T-cell (primary cell): ENCODE data around the gene ALB. TPM values are rescaled to one million over a fixed set of nuclear protein-coding genes. Genes with fewer than 3 reads are reported as not detected.
"Not testable (repeated sequence)": the region's sequence is repeated elsewhere in the genome, so short reads cannot be mapped to it uniquely, and the experiment has no call there.

Source experiments
- ATAC-seq, 4 experiments: fragments of 200-7000 bp in 3 of 4; fragments of 150-1000 bp in 1 of 4; cut with Tn5 transposase; replicated peaks in 1 of 4; 1 replicate in 3 of 4; 2 replicates in 1 of 4; pipeline ENCODE4 v1.10.0; 2021; ENCODE audit warnings: moderate library complexity in 3 of 4, mild to moderate bottlenecking in 2 of 4, moderate number of reproducible peaks in 1 of 4
- CTCF ChIA-PET, 2 donors: fragments of 300-600 bp; sonication (Branson Sonifier 250); formaldehyde crosslinking; loops; one replicate each; lab custom pipeline; 2022; ENCODE audit warnings: antibody characterized with exemption in 2 of 2; lab: Charles Lee
- POLR2A ChIA-PET, 2 donors: fragments of 300-600 bp; sonication (Branson Sonifier 250); formaldehyde crosslinking; loops; one replicate each; lab custom pipeline; 2022; ENCODE audit warnings: antibody characterized with exemption in 2 of 2; lab: Charles Lee
- DNase-seq, 35 experiments: peaks; one replicate each; pipeline versions ENCODE4 v3.0.0 to v3.0.0-alpha.2; 2013 to 2023
- H3K27ac ChIP-seq: one replicate; pipeline ENCODE4 v1.5.1; 2013; ENCODE audit warnings: low read length
- H3K27me3 ChIP-seq, 2 experiments: replicated peaks in 1 of 2; 1 replicate in 1 of 2; 2 replicates in 1 of 2; pipeline versions ENCODE4 v1.6.1 to v1.7.0; 2013; ENCODE audit warnings: low read length in 1 of 2, mixed read lengths in 1 of 2; ENCODE audit not compliant: control insufficient read depth in 2 of 2, insufficient read depth in 2 of 2; ENCODE audit errors: extremely low read depth in 1 of 2
- H3K36me3 ChIP-seq, 2 donors: 1 replicate in 1 of 2; 2 replicates in 1 of 2; pipeline versions ENCODE4 v1.6.1 to v1.7.0; 2013; ENCODE audit warnings: low read length in 1 of 2; ENCODE audit not compliant: control insufficient read depth in 2 of 2, insufficient read depth in 1 of 2; ENCODE audit errors: extremely low read depth in 1 of 2
- H3K4me1 ChIP-seq, 2 experiments: 1 replicate in 1 of 2; 2 replicates in 1 of 2; pipeline versions ENCODE4 v1.6.1 to v1.7.0; 2013; ENCODE audit warnings: low read length in 2 of 2, mixed read lengths in 1 of 2; ENCODE audit not compliant: insufficient read depth in 2 of 2, control insufficient read depth in 1 of 2; ENCODE audit errors: extremely low read depth in 1 of 2
- H3K4me3 ChIP-seq, 2 donors: 1 replicate in 1 of 2; 2 replicates in 1 of 2; pipeline versions ENCODE4 v1.5.1 to v1.7.0; 2013; ENCODE audit warnings: mild to moderate bottlenecking in 2 of 2, low read length in 1 of 2, moderate library complexity in 1 of 2; ENCODE audit not compliant: control insufficient read depth in 1 of 2; ENCODE audit errors: extremely low read depth in 1 of 2
- H3K9me3 ChIP-seq: 2 replicates; pipeline ENCODE4 v1.7.0; 2013
- H3K27ac Mint-ChIP-seq, 2 donors: one replicate each; pipeline ENCODE4 v1.8.0; 2020 to 2021; ENCODE audit warnings: mild to moderate bottlenecking in 2 of 2, mixed read lengths in 2 of 2
- H3K27me3 Mint-ChIP-seq, 2 donors: one replicate each; pipeline ENCODE4 v1.8.0; 2021 to 2022; ENCODE audit warnings: mixed read lengths in 2 of 2
- H3K36me3 Mint-ChIP-seq: one replicate; pipeline ENCODE4 v1.8.0; 2021; ENCODE audit warnings: mixed read lengths
- H3K4me1 Mint-ChIP-seq, 3 donors: one replicate each; pipeline ENCODE4 v1.8.0; 2020 to 2022; ENCODE audit warnings: mixed read lengths in 3 of 3, mild to moderate bottlenecking in 1 of 3
- H3K4me3 Mint-ChIP-seq, 3 donors: one replicate each; pipeline ENCODE4 v1.8.0; 2020 to 2022; ENCODE audit warnings: mild to moderate bottlenecking in 3 of 3, mixed read lengths in 3 of 3, moderate library complexity in 3 of 3
- H3K9me3 Mint-ChIP-seq, 3 donors: one replicate each; pipeline ENCODE4 v1.8.0; 2020 to 2022; ENCODE audit warnings: mixed read lengths in 3 of 3
- WGBS: methylation state at CpG from one replicate; pipeline ENCODE4 v1.1.5; 2013; ENCODE audit warnings: missing lambda C conversion rate; ENCODE audit not compliant: insufficient coverage; 5-methylcytosine and 5-hydroxymethylcytosine counted together
- total RNA-seq, 35 experiments: library from RNA in 6 of 35; stranded (reverse) in 6 of 35; fragments of 120-200 nt in 1 of 35; gene quantifications; one replicate each; pipeline versions ENCODE4 v1.2.1 to v1.2.4 and lab custom pipeline; 2013 to 2026

ALB gene
- total RNA-seq (10 to 100 TPM in 3 of 5 donors, not detected in 2; 30.4 to 58.6 (median 33.6) TPM), total RNA-seq (lab: John Stamatoyannopoulos, UW) (0 to 0.35 (median 0.11) reads per million in 29 experiments)
- 1.6 TPM for total RNA-seq (2013)

GRCh38 chr4:73404042-73404441 is at the start of gene ALB:
TSS of gene ALB (plus strand) at chr4:73404287. CDS start at chr4:73404328, 41 bp downstream.
- Histone ChIP-seq H3K27me3 (no peaks in the 10 kb centered on the region), H3K9me3 (no peaks in the 10 kb centered on the region), H3K4me1 (no peaks in the 10 kb centered on the region), H3K4me3 (no peak within 1 kb of the TSS), H3K27ac (no peak within 1 kb of the TSS), H3K36me3 (no peaks in the 10 kb centered on the region)
- Mint-ChIP-seq H3K36me3 (no peaks in the 10 kb centered on the region), H3K4me3 (no peak within 1 kb of the TSS), H3K27me3 (no peaks in the 10 kb centered on the region), H3K9me3 (no peaks in the 10 kb centered on the region), H3K27ac (no peak within 1 kb of the TSS), H3K4me1 (no peaks in the 10 kb centered on the region)
- 80% methylated on average over 1 of the region's 7 CpGs for WGBS
- CTCF ChIA-PET = no interaction called here
- POLR2A ChIA-PET = no interaction called here
- no peak for ATAC-seq
- DNase-seq = no peak

DNA sequence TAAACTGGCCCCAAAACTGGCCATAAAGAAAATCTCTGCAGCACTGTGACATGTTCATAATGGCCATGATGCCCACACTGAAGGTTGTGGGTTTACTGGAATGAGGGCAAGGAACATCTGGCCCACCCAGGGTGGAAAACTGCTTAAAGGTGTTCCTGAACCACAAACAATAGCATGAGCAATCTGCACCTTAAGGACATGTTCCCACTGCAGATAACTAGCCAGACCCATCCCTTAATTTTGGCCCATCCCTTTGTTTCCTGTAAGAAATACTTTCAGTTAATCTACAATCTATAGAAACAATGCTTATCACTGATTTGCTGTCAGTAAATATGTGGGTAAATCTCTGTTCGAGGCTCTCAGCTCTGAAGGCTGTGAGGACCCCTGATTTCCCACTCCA is 46.9 kb upstream of the ALB start:
- H3K27ac Mint-ChIP-seq, DNase-seq, H3K27ac ChIP-seq, H3K4me3 Mint-ChIP-seq, H3K4me3 ChIP-seq, H3K4me1 ChIP-seq, H3K4me1 Mint-ChIP-seq, POLR2A ChIA-PET, H3K27me3 ChIP-seq, H3K36me3 Mint-ChIP-seq, CTCF ChIA-PET, H3K36me3 ChIP-seq, H3K9me3 ChIP-seq, ATAC-seq: not testable (repeated sequence)
- no CpG with 5 or more reads among the region's 1 CpG for WGBS
- H3K9me3 Mint-ChIP-seq = peaks cover 14 to 27% (median 19%) of the 10 kb centered on the region in 3 donors
- H3K27me3 Mint-ChIP-seq = peaks cover 4 to 10% of the 10 kb centered on the region in 2 donors

GRCh38 chr4:73369506-73370199 is 34.4 kb upstream of the ALB start:
- WGBS = 85% methylated on average over 6 of the region's 8 CpGs
- H3K27ac ChIP-seq, H3K4me1 ChIP-seq, H3K27ac Mint-ChIP-seq, H3K4me1 Mint-ChIP-seq, ATAC-seq, H3K36me3 ChIP-seq, H3K9me3 ChIP-seq, H3K27me3 Mint-ChIP-seq, H3K4me3 ChIP-seq, H3K9me3 Mint-ChIP-seq, POLR2A ChIA-PET, H3K36me3 Mint-ChIP-seq, CTCF ChIA-PET, H3K27me3 ChIP-seq, H3K4me3 Mint-ChIP-seq, DNase-seq: not testable (repeated sequence)

GRCh38 chr4:73375328-73375741 is 28.8 kb upstream of the ALB start:
- Mint-ChIP-seq H3K27ac (no peak overlapping the region), H3K9me3 (peaks cover 0 to 2% (median 0%) of the 10 kb centered on the region in 3 donors), H3K4me1 (no peaks in the 10 kb centered on the region), H3K27me3 (peaks cover 0 to 5% of the 10 kb centered on the region in 2 donors), H3K36me3 (no peaks in the 10 kb centered on the region), H3K4me3 (no peak overlapping the region)
- ChIA-PET POLR2A (no interaction called here), CTCF (no interaction called here)
- H3K36me3 ChIP-seq = no peaks in the 10 kb centered on the region
- DNase-seq (no peak), ATAC-seq (no peak)
- H3K27ac ChIP-seq = no peak overlapping the region
- H3K4me3 ChIP-seq = no peak overlapping the region
- no peaks in the 10 kb centered on the region for H3K9me3 ChIP-seq
- no peaks in the 10 kb centered on the region for H3K4me1 ChIP-seq
- 67% methylated on average over 1 of the region's 1 CpG for WGBS
- no peaks in the 10 kb centered on the region for H3K27me3 ChIP-seq

DNA sequence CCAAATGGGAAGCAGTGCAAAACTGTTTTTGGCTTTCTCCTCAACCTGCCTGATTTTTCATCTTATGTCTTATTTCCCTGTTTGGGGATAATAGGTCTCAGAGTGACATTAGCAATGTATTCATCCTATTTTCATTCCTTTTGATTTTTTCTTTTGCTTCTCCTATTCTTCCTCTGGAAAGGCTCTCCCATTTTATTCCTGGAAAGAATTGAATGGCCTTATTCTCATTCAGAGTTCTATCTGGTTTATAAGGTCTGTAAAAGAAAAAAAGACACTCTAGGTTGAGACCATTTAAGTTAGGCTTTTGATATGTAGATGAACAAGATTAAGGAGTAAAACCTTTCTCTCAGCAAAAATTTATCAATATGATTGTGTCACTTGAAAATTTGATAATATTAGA is 27.8 kb upstream of the ALB start:
- Mint-ChIP-seq H3K9me3 (no peaks in the 10 kb centered on the region), H3K27me3 (peaks cover 0 to 5% of the 10 kb centered on the region in 2 donors), H3K4me3 (no peak overlapping the region), H3K27ac (no peak overlapping the region), H3K4me1 (no peaks in the 10 kb centered on the region), H3K36me3 (no peaks in the 10 kb centered on the region)
- no peak for ATAC-seq
- no peaks in the 10 kb centered on the region for H3K36me3 ChIP-seq
- H3K4me1 ChIP-seq = no peaks in the 10 kb centered on the region
- POLR2A ChIA-PET = no interaction called here
- no peaks in the 10 kb centered on the region for H3K27me3 ChIP-seq
- DNase-seq = no peak
- CTCF ChIA-PET = no interaction called here
- H3K9me3 ChIP-seq = no peaks in the 10 kb centered on the region
- H3K27ac ChIP-seq = no peak overlapping the region
- no peak overlapping the region for H3K4me3 ChIP-seq

GRCh38 chr4:73376976-73377375 is 27.1 kb upstream of the ALB start:
- Mint-ChIP-seq H3K27me3 (peaks cover 0 to 5% of the 10 kb centered on the region in 2 donors), H3K4me3 (no peak overlapping the region), H3K9me3 (no peaks in the 10 kb centered on the region), H3K36me3 (no peaks in the 10 kb centered on the region), H3K27ac (no peak overlapping the region), H3K4me1 (no peaks in the 10 kb centered on the region)
- Histone ChIP-seq H3K27me3 (no peaks in the 10 kb centered on the region), H3K27ac (no peak overlapping the region), H3K36me3 (no peaks in the 10 kb centered on the region), H3K9me3 (no peaks in the 10 kb centered on the region), H3K4me3 (no peak overlapping the region), H3K4me1 (no peaks in the 10 kb centered on the region)
- ChIA-PET POLR2A (no interaction called here), CTCF (no interaction called here)
- no peak for DNase-seq
- 70% methylated on average over 2 of the region's 4 CpGs for WGBS
- ATAC-seq = no peak
